HG02759 (cell line): Measurements from ENCODE around the gene RNFT2.
"Not testable (repeated sequence)": the region's sequence is repeated elsewhere in the genome, so short reads cannot be mapped to it uniquely, and the experiment has no call there.

Experiments
- ATAC-seq: cut with Tn5 transposase; IDR thresholded peaks from one replicate; pipeline ENCODE4 v1.9.1; 2021; ENCODE audit warnings: mild to moderate bottlenecking, moderate library complexity; ENCODE audit not compliant: unreplicated experiment

RNFT2 gene

DNA sequence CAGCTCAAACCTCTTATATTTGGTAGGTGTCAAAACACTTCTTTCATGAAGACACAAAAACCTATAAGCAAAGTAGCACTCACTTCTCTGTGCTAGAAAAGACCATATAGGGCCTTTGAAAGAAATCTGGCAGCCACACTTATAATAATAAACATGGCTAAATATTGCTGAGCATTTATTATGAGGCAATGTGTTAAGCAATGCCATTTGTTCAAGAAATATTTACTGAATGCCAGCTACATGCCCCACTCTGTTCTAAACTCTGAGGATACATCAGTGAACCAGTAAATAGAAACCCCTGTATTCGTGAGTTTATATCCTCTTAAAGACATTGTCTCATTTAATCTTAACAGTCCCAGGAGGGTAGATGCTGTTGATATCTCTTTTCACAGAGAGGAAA, 52.0 kb downstream of the RNFT2 start:
- ATAC-seq: no peak

DNA sequence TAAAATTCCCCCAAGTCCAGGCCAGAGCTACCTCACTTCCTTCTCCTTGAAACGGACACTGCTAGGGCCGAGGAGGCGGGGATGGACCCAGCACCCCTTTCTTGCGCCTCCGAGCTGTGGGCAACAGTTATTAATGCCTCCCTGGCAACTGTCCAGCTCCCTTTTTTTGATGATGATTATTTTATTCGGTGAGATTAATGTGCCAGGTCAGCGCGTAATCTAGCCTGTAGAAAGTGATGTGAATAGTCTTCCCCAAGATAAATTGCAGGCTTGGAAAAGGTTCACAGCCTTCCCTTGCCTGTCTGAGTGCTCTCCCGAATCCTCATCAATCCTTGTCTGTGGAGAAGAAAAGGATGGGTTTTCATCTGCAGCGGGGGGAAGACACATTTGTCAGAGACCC, 54.3 kb downstream of the RNFT2 start:
- no peak for ATAC-seq

DNA sequence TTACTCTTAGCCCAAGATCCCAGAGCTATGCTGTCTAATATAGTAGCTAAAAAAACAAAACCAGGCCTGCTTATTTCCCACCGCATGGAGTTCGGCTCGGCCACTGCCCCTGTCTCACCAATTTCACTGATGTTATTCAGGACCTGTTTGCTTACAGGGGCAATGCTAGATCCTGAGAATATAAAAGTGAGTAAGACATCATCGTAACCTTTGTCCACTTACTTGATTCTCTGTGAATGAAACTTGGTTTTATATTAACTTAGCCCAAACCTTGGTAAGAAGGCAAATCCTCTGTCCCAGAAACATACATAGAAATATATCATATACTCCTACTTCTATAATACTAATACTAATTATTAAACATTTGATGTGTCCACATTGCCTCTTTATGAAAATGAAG, 56.6 kb downstream of the RNFT2 start:
- ATAC-seq: no peak

DNA sequence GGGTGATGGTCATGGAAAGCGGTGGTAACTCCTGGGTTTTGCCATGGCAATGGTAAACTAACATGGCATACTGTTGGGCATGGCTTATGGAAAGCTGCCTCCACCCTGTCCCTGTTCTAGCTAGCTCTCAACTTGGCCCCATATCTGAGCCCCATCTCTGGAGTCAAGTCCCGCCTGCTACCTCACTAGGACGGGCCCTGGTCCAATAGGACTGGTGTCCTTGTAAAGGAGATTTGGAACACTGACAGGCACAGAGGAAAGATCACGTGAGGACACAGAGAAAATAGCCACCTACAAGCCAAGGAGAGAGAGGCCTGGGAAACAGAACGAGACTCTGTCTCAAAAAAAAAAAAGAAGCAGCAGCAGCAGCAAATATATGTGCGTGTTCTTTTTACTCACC, 59.8 kb downstream of the RNFT2 start:
- no peak for ATAC-seq

DNA sequence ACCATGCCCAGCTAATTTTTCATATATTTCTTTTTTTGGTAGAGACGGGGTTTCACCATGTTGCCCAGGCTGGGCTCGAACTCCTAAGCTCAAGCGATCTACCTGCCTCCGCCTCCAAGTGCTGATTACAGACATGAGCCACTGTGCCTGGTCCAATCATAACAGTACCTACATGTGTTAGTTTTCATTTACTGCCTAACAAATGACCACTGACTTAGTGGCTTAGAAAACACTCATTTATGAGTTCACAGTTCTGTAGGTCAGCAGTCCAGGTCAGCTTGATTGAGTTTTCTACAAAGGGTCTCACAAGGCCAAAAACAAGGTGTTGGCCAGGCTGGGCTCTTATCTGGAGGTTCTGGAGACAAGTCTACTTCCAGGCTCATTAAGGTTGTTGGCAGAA, 60.6 kb downstream of the RNFT2 start:
- no peak for ATAC-seq

DNA sequence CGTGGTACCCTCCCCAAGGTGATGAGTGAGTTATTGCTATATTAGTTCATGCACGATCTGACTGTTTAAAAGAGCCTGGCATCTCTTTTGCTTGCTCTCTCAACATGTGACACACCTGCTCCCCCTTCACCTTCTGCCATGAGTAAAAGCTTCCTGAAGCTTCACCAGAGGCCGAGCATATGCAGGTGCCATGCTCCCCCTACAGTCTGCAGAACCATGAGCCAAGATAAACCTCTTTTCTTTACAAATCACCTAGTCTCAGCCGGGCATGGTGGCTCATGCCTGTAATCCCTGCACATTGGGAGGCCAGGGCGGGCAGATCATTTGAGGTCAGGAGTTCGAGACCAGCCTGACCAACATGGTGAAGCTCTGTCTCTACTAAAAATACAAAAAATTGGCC, 61.8 kb downstream of the RNFT2 start:
- no peak for ATAC-seq

DNA sequence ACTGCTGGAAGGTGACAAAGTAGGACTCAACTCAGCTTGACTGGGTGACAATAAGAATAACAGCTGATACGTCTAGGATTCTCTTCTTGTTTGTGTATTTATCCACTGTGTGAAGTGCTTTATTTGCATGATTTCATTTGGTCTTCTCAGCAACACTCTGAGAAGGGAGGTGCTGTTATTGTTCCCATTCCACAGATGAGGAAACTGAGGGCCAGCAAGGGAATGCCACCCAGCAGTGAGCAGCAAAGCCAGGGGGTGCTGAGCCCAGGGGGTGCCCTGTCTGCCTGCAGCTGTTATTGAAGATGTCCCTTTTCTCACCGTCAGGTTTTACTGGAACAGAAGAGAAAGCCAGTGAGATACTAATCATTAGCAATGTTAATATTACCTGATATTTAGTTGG, 62.8 kb downstream of the RNFT2 start:
- ATAC-seq: no peak

DNA sequence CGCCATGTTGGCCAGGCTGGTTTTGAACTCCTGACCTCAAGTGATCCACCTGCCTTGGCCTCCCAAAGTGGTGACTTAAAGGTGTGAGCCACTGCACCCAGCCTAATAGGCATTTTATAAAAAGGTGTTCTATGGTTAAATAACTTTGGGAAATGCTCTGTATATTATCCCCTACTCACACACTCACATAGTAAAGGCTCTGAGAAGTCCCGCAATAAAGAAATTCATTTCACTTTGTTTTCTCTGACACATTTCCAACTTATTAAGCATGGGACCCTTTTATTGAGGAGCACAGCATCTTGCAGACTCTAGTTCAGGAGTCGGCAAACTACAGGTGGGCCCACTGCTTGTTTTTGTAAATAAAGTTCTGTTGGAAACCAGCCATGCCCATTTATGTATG, 63.9 kb downstream of the RNFT2 start:
- no peak for ATAC-seq

DNA sequence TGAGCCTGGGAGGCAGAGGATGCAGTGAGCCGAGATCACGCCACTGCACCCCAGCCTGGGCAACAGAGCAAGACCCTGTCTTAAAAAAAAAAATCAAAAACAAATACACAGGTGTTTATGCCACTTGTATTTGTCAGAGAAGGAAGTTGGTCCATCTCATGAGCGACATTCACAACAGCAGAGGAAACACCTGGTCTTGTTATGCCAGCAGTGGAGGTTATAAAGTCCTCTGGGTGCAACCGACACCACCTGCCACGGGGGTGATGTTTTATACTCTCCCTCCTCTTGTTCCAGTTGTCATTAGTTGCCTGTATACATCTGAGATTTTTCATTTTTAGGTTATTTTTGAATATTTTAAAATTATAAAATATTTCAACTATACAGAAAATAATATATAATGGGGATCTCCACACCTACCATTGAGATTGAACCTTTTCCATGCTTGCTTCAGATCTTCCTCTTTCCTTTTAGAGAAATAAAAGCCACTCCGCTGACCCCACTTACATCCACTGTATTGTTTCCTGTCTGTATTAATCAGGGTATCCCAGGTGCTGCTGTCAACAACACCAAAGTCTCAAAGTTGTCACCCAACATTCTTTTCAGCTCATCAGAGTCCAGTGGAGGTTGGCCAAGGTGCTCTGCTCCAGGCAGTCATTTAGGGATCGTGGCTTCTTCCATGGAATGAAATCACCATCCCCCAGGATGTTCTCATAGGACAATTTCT, 65.1 kb downstream of the RNFT2 start:
- no peak for ATAC-seq

DNA sequence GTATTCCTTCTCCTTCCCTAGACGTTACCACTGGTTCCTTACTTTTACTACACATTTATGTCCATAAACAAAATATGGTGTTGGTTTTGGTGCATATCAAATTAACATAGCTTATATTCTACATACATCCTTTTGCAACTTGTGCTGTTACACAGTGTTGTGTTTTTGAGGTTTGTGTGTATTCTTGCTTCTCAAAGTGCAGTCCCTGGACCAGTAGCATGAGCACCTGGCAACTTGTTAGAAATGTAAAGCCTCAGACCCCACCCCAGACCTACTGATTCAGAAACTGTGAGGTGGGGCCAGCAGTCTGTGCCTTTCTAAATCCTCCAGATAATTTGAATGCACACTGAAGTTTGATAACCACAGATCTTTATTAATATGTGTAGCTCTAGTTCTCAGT, 65.9 kb downstream of the RNFT2 start:
- no peak for ATAC-seq

DNA sequence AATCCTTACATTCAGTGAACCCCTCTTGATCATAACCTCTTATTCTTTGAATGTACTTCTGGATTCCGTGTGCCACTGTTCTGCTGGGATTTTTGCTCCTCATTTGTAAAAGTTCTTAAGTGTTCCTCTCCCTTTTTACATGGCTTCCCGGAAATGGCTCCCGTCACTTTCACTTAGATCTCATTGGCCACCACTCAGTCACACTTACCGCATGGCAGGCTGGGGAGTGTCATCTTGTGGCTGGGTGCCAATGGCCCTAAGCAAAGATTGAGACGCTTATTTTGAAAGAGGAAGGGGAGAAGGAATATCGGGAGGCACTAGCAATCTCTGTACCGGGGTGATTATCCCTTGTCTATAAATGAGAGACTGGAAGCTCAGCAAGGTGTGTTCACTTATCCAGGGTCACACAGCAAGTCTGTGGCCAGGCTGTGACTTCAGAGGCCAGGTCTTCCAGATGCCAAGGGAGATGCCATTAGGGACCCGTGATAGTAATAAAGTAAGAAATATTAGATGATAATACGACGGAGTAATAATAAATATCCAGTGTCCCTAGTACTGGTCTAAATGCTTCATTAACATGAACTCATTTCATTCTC, 68.8 kb downstream of the RNFT2 start:
- no peak for ATAC-seq

DNA sequence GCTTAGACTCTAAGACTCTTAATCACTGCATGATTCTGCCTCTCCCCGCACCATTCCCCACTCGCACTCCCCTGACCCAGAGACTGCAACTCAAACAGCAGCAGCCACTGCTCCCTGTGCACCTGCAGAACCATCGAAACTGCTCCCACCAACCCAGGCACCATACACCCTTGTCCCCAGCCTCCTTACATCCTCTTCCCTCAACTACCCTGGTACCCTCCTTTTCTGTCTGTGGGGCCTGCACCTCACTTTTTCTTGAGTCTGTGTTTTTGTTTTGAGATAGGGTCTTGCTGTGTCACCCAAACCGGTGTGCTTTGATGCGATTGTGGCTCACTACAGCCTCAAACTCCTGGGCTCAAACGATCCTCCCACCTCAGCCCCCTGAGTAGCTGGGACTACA, 69.4 kb downstream of the RNFT2 start:
- no peak for ATAC-seq

DNA sequence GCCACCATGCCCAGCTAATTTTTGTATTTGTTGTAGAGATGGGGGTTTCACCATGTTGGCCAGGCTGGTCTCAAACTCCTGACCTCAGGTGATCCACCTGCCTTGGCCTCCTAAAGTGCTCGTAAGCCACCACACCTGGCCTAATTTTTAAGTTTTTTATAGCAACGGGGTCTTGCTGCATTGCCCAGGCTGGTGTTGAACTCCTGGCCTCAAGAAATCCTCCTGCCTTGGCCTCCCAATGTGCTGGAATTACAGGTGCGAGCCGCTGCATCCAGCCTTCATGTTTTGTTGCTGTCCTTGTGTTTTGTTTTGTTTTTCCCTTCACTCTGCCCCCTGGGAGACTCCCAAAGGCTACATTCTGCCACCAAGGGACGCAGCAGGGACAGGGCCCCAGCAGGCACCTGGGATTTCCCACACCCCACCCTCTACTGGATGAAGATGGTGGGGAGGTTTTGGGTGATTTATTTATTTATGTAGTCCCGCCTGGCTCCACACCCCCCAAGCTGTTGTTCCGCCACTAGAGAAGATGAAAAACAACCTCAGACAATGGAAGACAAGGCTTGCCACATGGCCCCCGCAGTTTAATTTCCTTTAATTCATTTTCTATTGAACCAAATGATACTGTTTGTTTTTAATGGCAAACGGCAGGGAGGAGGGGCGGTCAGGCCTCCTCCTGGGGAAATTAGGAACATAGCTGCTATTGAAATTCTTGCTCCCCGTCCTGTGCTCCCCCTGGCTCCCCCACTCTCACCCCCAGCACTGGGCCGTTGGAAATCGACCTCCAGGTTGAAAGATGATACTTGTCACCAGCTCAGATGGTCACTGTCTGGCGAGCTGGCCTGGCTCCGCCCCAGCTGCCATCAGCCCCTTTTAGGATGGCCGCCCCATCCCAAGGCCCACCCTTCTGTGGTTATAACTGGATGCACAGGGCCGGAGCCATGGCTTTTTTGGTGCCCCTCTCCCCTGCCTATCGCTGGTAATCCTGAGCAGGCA, 70.3 kb downstream of the RNFT2 start:
- ATAC-seq: no peak

DNA sequence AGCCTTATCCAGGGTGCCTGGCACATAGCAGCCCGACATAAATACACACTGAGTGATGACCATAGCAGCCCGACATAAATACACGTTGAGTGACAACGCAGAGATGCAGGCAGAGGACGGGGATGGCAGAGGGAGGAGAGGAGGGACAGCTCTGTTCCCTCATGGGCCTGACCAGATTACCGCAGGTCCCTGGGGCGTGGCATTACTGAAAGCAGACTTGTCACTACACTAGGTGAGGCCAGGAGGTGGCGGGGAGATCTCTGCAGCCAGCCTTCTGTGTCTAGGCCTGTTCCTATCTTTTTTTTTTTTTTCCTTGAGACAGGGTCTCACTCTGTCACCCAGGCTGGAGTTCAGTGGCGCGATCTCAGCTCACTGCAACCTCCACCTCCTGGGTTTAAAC, 74.1 kb downstream of the RNFT2 start:
- ATAC-seq: no peak

DNA sequence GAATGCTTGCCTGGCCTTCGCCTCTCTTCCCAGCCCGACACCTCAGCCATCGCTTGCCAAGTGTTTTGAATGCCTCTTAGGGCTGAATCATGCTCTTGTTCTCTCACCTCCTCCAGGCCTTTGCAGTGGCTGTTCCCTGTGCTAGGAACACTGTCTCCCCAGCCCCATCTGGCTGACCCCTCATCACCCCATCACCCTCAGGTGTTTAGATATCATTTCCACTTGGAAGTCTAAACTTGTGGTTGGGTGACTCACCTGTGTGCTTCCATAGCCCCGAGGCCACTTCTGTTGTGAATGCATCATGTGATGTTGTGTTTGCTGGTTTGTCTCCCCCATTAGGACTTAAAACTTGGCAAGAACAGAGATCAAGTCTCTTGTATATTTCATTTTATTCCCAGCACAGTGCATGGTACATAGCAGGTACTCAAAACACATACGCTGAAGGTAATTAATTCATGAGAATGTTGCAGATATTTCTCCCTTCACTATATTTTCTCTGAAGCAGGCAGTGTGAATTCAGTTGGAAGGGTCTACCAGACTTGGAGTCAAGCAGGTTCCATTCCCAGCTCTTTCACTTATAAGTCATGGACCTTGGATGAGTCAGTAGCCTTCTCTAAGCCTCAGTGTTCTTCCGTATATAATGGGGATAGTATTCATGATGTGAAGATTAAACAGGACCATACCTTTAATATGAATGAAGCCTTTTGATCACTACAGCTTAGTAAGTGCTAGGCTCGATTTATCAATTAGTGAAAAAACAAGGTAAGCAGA, 75.3 kb downstream of the RNFT2 start:
- no peak for ATAC-seq

DNA sequence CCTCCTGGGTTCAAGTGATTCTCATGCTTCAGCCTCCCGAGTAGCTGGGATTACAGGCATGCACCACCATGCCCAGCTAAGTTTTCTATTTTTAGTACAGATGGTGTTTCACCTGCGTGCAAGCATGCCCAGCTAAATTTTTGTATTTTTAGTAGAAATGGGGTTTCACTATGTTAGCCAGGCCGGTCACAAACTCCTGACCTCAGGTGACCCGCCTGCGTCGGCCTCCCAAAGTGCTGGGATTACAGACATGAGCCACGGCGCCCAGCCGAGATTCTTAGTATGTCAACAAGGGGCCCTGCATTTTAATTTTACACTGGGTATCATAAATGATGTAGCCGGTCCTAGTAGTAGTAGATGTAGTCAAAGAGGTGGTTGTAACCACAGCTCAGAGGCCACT, 76.7 kb downstream of the RNFT2 start:
- ATAC-seq: not testable (repeated sequence)

DNA sequence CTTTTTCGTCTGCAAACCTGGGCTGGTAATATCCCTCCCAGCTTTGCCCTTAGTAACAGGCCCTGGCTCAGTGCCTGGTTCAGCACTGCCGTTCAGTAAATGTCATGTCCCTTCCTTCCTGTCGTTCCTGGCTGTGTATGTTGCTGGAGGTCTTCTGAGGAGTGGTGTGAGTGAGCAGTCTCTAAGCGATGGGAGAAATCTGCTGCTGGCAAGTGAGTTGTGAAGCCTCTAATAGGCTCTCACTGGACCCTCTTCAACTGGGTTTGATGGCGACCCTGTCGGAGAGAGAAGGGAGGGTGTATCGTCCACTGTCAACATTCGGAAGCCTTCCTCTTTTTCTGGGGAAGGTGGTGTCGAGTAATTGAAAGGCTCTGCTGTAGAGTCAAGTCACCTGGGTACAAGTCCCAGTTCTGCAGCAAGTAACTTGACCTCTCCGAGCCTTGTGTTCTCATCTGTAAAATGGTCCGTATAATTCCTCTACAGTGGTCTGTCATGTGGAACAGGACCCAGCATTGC, 80.3 kb downstream of the RNFT2 start:
- ATAC-seq: no peak

DNA sequence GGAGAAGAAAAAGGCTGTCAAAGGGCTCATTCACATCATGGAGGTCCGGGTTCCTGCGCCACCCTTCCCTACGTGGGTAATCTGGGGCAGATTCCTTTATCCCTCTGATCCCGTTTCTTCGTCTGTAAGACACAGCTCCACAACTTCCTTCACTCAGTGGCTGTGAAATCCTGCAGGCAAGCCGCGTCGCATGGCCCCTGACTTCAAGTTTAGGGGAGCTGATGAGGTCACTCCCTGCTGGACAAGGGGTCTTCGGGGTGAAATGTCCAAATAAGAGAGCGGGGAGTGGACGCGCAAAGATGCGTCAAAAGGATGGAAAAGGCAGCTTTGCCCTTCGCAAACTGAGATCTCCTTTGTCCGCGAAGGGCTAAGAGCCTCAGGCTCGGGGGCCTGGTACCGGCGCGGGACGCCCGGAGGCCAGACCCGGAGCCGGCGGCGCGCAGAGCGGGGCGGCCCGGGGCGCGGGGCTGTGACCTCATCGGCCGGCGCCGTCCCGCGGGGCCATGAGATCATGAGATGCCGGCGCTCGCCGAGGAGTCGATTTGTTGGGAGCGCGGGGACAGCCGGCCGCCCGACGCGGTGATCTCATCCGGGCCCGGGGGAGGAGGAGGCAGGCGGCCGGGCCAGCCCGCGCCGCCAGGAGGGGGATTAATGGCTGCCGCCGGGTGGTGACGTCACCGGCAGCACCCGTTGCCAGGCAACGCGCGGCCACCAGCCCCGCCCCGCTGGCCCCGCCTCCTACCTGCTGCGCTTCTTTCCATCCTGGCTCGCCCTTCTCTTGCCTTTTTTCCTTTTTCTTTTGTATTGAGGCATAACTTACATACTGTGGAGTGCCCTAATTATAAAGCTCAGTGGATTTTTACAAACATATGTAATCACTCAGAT, 81.1 kb downstream of the RNFT2 start:
- ATAC-seq: peak; percentile 90

DNA sequence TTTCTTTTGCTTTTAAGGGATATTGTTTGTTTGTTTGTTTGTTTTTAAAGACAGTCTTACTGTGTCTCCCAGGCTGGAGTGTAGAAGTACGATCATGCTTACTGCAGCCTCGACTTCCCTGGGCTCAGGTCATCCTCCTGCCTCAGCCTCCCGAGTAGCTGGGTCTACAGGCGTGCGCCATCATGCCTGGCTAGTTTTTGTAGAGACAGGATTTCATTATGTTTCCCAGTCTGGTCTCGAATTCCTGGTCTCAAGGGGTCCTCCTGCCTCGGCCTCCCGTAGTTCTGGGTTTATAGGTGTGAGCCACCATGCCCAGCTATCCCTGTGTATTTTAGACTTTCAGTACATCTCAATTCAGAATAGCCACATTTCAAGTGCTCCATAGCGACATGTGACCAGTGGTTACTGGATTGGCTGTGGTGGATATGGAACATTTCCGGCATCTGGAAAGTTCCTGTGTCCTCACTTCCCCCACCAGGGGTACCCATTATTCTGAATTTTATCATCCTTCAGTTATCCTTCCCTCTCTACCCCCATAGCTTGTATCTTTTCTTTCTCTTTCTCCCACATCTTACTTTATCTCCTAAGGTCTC, 82.0 kb downstream of the RNFT2 start:
- no peak for ATAC-seq
